Astrocyte of the cerebellum (primary cell): ENCODE measurements around the gene PLSCR5.

ENCODE experiments used
- DNase-seq: peaks from one replicate; pipeline ENCODE4 v3.0.0-alpha.2; 2011; ENCODE audit warnings: low read depth
- H3K4me3 ChIP-seq: 2 replicates; pipeline ENCODE4 v1.5.1; 2011; ENCODE audit warnings: mild to moderate bottlenecking, low read depth, low read length, moderate library complexity
- CTCF ChIP-seq: IDR thresholded peaks from 2 replicates; pipeline ENCODE4 v1.5.1; 2012; ENCODE audit warnings: low read length, low read depth, moderate library complexity, mild to moderate bottlenecking; ENCODE audit errors: missing control alignments
- in situ Hi-C: cut with HindIII; loops from 2 replicates; pipeline ENCODE4 v1.10.0; 2017; ENCODE audit warnings: low sequenced_read_pairs

The PLSCR5 gene

GRCh38 chr3:146550743-146551510, 54.2 kb downstream of the PLSCR5 start:
- no peak for TF ChIP-seq CTCF
- in situ Hi-C loops, result no loop called here
- no peak overlapping the region for H3K4me3 ChIP-seq
- DNase-seq, result peak; percentile 68

DNA sequence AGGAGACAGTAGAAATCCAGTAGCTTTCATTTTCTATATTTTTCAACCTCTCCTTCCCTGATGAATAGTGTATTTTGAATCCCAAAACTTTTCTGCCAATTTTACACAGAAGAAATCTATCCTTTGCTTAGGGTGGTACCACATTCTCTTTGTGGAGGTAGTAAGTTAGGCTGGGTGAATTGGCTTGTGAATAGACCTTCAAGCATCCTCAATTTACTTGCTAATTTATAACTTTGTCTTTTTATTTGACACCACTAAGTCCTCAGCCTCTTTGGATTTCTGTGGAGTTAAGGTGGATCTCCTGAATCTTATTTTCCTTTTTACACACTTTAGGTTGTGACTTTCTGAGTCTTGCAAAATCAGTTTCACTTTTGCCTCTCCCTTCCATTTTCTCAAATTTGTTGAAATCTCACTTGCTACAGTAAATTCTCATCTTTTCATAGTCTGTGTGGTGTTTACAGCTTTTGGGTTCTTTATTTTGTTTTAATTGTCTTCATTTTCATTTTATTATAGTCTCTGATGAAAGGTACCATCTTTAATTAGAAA, 55.0 kb downstream of the PLSCR5 start:
- no peak for TF ChIP-seq CTCF
- no peak for DNase-seq
- H3K4me3 ChIP-seq, result no peak overlapping the region
- in situ Hi-C loops, result no loop called here

GRCh38 chr3:146547235-146547835, 57.8 kb downstream of the PLSCR5 start:
- no peak for DNase-seq
- in situ Hi-C loops, result no loop called here
- no peak overlapping the region for H3K4me3 ChIP-seq
- no peak for TF ChIP-seq CTCF

- in situ Hi-C loops, result no loop called here
- H3K4me3 ChIP-seq, result no peak overlapping the region
- TF ChIP-seq CTCF, result no peak
- no peak for DNase-seq
Observed at GRCh38 chr3:146546366-146546965, 58.7 kb downstream of the PLSCR5 start.

DNA sequence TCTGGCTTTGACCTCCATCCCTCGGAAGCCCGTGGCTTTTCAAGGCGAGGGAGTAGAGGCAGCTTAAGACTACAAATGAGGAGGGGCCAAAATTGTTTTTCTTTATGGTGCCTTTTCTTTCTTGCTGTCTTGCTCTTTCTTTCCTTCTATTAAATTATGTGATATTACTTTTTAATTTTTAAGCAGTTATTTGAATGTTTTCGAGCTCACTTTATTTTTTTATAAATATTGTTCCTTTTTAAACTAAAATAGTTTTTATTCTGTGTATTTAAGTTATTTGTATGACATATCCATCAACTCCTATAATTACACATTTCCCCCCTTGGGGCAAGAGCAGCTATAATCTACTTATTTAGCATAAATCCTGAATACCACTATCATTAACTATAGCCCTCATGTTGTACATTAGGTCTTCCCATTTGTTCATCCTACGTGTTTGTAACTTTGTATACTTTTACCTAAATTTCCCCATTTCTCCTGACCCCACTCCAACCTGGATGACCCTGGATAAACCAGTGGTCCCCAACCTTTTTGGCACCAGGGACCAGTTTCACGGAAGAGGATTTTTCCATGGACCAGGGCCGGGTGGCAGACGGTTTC, 60.1 kb downstream of the PLSCR5 start:
- in situ Hi-C loops, result loop anchor here (5.0 kb wide), 1 partner anchor 48 kb away; no protein-coding TSS in a partner anchor
- TF ChIP-seq CTCF, result no peak
- no peak for DNase-seq
- H3K4me3 ChIP-seq, result peak overlapping the region; percentile 87
